ENCODE measurements around the gene MDGA2.

MDGA2 gene

DNA sequence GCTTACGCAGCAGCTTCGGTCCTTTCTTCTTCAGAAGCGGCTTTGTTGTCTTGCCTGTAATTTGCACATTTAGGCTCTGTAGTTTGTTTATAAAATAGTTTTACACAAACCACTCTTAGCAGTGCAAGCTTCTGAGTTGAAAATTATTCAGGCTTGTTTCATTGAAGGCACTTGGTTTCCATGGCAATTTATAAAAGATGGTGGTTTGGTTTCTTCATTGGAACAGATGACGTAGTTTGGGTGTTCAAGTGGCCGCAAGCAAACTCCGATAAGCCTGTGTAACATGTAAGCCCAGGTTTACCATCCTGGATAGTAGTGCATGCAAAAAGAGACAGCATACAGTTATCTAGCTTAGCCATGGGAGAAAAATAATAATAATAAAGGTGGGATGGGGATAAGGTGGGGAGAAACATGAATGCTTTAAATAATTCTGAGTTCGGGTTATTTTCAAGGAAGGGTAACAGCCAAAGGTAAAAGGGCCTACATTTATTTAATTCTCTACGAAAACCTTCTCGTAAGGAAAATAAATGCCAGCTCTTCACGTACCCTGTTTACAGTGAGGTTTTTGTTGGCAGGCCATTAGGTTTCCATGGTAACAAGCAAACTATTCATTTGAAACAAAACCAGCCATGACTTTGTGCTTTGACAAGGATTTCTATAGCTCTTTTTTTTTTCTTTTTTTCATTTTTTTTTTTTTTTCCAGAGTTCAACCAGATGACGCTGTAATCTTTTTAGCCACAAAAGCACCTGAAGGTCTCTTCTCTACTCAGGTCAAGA is 834.3 kb downstream of the MDGA2 start:
- no peak for DNase-seq

DNA sequence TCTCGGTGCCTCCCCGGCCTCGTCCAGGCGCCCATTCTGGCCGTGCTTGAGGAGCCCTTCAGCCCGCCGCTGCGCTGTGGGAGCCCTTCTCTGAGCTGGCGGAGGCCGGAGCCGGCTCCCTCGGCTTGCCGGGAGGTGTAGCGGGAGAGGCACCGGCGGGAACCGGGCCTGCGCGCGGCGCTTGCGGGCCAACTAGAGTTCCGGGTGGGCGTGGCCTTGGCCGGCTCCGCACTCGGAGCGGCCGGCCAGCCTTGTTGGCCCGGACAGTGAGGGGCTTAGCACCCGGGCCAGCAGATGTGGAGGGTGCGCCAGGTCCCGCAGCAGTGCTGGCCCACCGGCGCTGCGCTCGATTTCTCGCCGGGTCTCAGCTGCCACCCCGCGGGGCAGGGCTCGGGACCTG is 855.1 kb downstream of the MDGA2 start:
- no peak for DNase-seq

DNA sequence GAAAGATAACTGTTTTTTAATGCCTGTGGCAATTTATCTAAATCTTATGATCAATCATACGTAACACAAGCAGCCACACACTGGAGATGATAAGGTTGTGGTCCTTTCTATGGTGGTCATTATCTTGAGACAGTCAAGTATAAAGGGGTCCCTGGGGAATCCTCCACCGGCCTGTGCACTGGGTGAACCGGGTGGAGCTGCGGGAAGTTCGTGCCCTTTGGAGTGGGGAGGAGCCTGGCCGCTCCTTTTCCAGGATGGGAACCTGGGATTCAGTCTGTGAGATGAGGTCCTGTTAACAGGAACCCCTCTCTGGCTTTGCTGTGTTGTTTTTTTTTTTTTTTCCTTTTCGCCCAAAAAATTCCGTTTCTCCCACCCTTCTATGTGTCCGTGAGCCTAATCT is 856.3 kb downstream of the MDGA2 start:
- DNase-seq: no peak

DNA sequence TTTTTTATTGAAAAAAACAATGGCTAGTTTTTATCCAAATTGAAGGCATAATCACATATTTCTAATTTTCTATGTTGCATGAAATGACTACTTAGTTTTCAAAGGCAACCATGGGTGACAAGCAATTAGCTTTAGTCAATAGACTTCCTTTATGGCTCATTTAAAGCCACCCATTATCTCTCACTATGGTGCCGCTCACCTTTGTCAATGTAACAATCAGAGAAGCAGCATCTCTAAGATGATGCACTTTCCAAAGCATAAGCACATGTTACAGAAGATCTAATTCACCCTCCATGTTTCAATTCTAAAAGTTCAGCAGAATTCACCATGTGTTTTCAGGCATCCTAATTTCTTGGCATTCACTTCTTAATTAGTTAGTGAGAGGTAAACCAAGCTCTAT is 857.3 kb downstream of the MDGA2 start:
- DNase-seq: no peak

DNA sequence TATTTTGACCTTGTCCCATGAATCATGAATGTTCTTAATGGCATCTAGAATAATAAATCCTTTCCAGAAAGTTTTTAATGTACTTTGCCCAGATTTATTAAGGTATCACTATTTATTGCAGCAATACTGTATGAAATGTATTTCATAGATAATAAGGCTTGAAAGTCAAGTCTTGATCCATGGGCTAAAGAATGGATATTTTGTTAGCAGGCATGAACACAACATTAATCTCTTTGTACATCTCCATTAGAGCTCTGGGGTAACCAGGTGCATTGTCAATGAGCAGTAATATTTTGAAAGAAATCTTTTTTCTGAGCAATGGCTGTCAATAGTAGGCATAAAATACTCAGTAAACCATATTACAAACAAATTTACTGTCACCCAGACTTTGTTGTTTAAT is 882.3 kb downstream of the MDGA2 start:
- DNase-seq: no peak

Data from activated naive CD4-positive, alpha-beta T cell (primary cell).